OCI-LY1 (cell line): ENCODE data around the gene MINK1.
A peak's percentile ranks its signal among the peaks of the same experiment; 100 is the strongest.

ENCODE experiments used
- H2AFZ ChIP-seq: fragments of 200-600 bp; sonication (generic), shearing (Covaris generic); 2 replicates; pipeline ENCODE4 v1.6.0; 2014; ENCODE audit warnings: antibody characterized with exemption, mild to moderate bottlenecking, low read length
- H3F3A ChIP-seq: fragments of 200-600 bp; sonication (generic), shearing (Covaris generic); 2 replicates; pipeline ENCODE4 v1.6.0; 2014; ENCODE audit warnings: mild to moderate bottlenecking, antibody characterized with exemption, low read length, moderate library complexity; ENCODE audit not compliant: insufficient read depth
- H3K27ac ChIP-seq: fragments of 200-600 bp; sonication (generic); 2 replicates; pipeline ENCODE4 v1.5.1; 2014; ENCODE audit warnings: low read length, mixed run types, mild to moderate bottlenecking, low read depth; ENCODE audit not compliant: poor library complexity, severe bottlenecking
- H3K27me3 ChIP-seq: fragments of 200-600 bp; sonication (generic); 2 replicates; pipeline ENCODE4 v1.6.0; 2014; ENCODE audit warnings: antibody characterized with exemption, mild to moderate bottlenecking, low read length, moderate library complexity; ENCODE audit not compliant: insufficient read depth
- H3K36me3 ChIP-seq: fragments of 200-600 bp; sonication (generic); 2 replicates; pipeline ENCODE4 v1.6.1; 2014; ENCODE audit warnings: mild to moderate bottlenecking, antibody characterized with exemption, low read length, moderate library complexity, mixed read lengths; ENCODE audit not compliant: insufficient read depth
- H3K4me1 ChIP-seq: fragments of 200-600 bp; sonication (generic); 2 replicates; pipeline ENCODE4 v1.5.1; 2014; ENCODE audit warnings: mild to moderate bottlenecking, low read length, moderate library complexity; ENCODE audit not compliant: insufficient read depth, severe bottlenecking
- H3K4me2 ChIP-seq: fragments of 200-600 bp; sonication (generic), shearing (Covaris generic); 2 replicates; pipeline ENCODE4 v1.6.1; 2014; ENCODE audit warnings: low read length
- H3K4me3 ChIP-seq: fragments of 200-600 bp; sonication (generic); 2 replicates; pipeline ENCODE4 v1.5.1; 2014; ENCODE audit warnings: low read length, low read depth, mild to moderate bottlenecking, mixed read lengths; ENCODE audit not compliant: poor library complexity, severe bottlenecking
- H3K79me2 ChIP-seq: fragments of 200-600 bp; shearing (Covaris generic); 2 replicates; pipeline ENCODE4 v1.6.1; 2016; ENCODE audit warnings: mixed run types, low read length, mixed read lengths; ENCODE audit not compliant: insufficient read depth
- H3K9ac ChIP-seq: fragments of 200-600 bp; sonication (generic), shearing (Covaris generic); 2 replicates; pipeline ENCODE4 v1.6.1; 2014; ENCODE audit warnings: mild to moderate bottlenecking, low read length, mixed read lengths
- H3K9me2 ChIP-seq: fragments of 200-600 bp; sonication (generic), shearing (Covaris generic); 2 replicates; pipeline ENCODE4 v1.6.1; 2014; ENCODE audit warnings: low read depth, mild to moderate bottlenecking, low read length, mixed read lengths
- H3K9me3 ChIP-seq: fragments of 200-600 bp; shearing (Covaris generic); 2 replicates; pipeline ENCODE4 v1.6.1; 2014; ENCODE audit warnings: low read length, mixed read lengths
- H4K20me1 ChIP-seq: fragments of 200-600 bp; sonication (generic), shearing (Covaris generic); 2 replicates; pipeline ENCODE4 v1.6.0; 2016; ENCODE audit warnings: mild to moderate bottlenecking, low read length; ENCODE audit not compliant: insufficient read depth
- EZH2 ChIP-seq: fragments of 200-600 bp; sonication (generic), shearing (Covaris generic); IDR thresholded peaks from 2 replicates; pipeline ENCODE4 v1.8.0; 2017; ENCODE audit warnings: borderline replicate concordance, mixed run types, mild to moderate bottlenecking, antibody characterized with exemption, low read length, moderate library complexity, mixed read lengths
- TF ChIP-seq, protein P1 (sequence below): fragments of 200-600 bp; sonication (generic), shearing (Covaris generic); IDR thresholded peaks from 2 replicates; pipeline ENCODE4 v1.5.1; 2017; ENCODE audit warnings: mild to moderate bottlenecking, antibody characterized with exemption, low read length, moderate library complexity, mixed read lengths

Gene MINK1

DNA sequence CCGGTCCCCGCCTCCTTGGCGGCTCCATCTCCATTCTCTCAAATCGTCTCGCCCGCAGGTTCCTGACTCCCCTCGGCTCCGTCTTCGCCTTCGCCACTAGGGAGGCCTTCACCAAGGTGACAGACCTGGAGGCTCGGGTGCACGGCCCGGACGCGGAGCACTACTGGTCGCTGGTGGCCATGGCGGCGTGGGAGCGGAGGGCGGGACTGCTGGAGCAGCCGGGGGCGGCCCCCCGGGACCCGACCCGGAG lies 43.5 kb upstream of the MINK1 start:
- Histone ChIP-seq H3K9me3 (no peaks in the 10 kb centered on the region), H3K4me1 (peaks cover 17% of the 10 kb centered on the region), H3K27me3 (peaks cover 5% of the 10 kb centered on the region; the same call in 1 of the 2 replicates), H3K36me3 (no peaks in the 10 kb centered on the region), H3K9ac (peak overlapping the region; percentile 72), H3F3A (no peaks in the 10 kb centered on the region), H2AFZ (peak overlapping the region; percentile 87; the same call in 1 of the 2 replicates), H3K9me2 (no peaks in the 10 kb centered on the region), H3K79me2 (no peaks in the 10 kb centered on the region), H3K4me2 (peak overlapping the region; percentile 100), H3K27ac (no peak overlapping the region), H3K4me3 (peak overlapping the region; percentile 68), H4K20me1 (no peaks in the 10 kb centered on the region)
- no peak for TF ChIP-seq EZH2
- TF ChIP-seq, protein P1, sequence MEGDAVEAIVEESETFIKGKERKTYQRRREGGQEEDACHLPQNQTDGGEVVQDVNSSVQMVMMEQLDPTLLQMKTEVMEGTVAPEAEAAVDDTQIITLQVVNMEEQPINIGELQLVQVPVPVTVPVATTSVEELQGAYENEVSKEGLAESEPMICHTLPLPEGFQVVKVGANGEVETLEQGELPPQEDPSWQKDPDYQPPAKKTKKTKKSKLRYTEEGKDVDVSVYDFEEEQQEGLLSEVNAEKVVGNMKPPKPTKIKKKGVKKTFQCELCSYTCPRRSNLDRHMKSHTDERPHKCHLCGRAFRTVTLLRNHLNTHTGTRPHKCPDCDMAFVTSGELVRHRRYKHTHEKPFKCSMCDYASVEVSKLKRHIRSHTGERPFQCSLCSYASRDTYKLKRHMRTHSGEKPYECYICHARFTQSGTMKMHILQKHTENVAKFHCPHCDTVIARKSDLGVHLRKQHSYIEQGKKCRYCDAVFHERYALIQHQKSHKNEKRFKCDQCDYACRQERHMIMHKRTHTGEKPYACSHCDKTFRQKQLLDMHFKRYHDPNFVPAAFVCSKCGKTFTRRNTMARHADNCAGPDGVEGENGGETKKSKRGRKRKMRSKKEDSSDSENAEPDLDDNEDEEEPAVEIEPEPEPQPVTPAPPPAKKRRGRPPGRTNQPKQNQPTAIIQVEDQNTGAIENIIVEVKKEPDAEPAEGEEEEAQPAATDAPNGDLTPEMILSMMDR: no peak

DNA sequence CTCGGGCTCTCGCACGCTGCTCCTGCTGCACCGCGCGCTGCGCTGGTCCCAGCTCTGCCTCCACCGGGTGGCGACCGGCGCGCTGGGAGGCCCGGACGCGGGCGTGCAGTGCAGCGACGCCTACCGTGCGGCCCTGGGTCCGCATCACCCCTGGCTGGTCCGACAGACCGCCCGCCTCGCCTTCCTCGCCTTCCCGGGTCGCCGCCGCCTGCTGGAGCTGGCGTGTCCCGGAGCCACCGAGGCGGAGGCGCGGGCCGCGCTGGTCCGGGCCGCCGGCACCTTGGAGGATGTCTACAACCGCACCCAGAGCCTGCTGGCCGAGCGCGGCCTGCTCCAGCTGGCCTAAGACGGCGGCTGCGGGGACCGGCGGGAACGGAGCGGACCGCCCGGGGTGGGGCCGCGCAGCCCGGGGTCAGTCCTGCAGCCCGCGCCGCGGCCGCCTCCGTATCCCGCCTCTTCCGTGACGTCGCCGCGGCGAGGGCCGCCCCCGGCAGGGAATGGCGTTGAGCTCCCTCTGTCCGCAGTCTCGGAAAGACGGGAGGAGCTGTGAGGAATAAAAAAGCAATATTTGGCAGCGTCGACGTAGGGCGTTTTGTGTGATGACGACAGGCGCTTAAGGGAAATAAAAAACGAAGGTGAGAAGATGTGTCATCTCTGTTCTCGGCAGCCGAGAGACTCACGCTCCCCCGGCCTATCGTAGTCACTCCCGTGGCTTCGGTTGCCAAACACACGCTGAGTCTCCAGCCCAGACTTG lies 43.0 kb upstream of the MINK1 start:
- Histone ChIP-seq H3F3A (no peaks in the 10 kb centered on the region), H3K4me1 (peaks cover 17% of the 10 kb centered on the region), H3K9me2 (no peaks in the 10 kb centered on the region), H3K27ac (no peak overlapping the region), H3K27me3 (peaks cover 5% of the 10 kb centered on the region; the same call in 1 of the 2 replicates), H2AFZ (no peak overlapping the region; the same call in 1 of the 2 replicates), H3K36me3 (no peaks in the 10 kb centered on the region), H3K4me2 (peak overlapping the region; percentile 100), H3K4me3 (peak overlapping the region; percentile 68), H3K9ac (peak overlapping the region; percentile 72), H3K9me3 (no peaks in the 10 kb centered on the region), H4K20me1 (no peaks in the 10 kb centered on the region), H3K79me2 (no peaks in the 10 kb centered on the region)
- TF ChIP-seq EZH2: no peak
- TF ChIP-seq, protein P1: peak; percentile 75

DNA sequence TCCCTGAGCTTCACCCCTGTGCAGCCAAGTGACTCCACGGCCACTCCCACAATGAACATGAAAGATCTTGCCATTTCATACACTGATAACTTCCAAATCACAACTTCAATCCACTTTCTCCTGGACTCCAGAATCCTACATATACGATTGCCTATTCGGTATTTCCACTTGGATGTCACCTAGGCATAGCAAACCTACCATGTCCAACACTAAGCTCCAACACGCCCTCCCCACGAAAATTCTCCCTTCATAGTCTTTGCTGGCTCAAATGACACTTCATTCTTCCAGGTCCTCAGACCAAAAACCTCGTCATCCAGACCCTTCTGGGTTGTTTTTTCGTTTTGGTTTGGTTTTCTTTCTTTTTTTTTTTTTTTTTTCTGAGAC lies 42.4 kb upstream of the MINK1 start:
- TF ChIP-seq, protein P1: no peak
- no peak for TF ChIP-seq EZH2
- Histone ChIP-seq H3K36me3 (no peaks in the 10 kb centered on the region), H3F3A (no peaks in the 10 kb centered on the region), H3K4me2 (peak overlapping the region; percentile 100), H4K20me1 (no peaks in the 10 kb centered on the region), H3K9me2 (no peaks in the 10 kb centered on the region), H3K27ac (no peak overlapping the region), H3K9me3 (no peaks in the 10 kb centered on the region), H3K9ac (peak overlapping the region; percentile 72; the same call in 1 of the 2 replicates), H3K4me3 (peak overlapping the region; percentile 68), H3K27me3 (peaks cover 5% of the 10 kb centered on the region; the same call in 1 of the 2 replicates), H2AFZ (no peak overlapping the region), H3K4me1 (peaks cover 19% of the 10 kb centered on the region), H3K79me2 (no peaks in the 10 kb centered on the region)
